DND-41 (cell line): Measurements from ENCODE around the gene FGFR2.

Experiments
- ATAC-seq: fragments of 200-7000 bp; cut with Tn5 transposase; 3 replicates; pipeline ENCODE4 v1.9.1; 2021; ENCODE audit warnings: low read depth; ENCODE audit not compliant: insufficient read depth
- DNase-seq: peaks from one replicate; pipeline ENCODE4 v3.0.0-alpha.2; 2020
- H2AFZ ChIP-seq: 2 replicates; pipeline ENCODE4 v1.6.0; 2012; ENCODE audit warnings: low read depth, low read length
- H3K27ac ChIP-seq: 2 replicates; pipeline ENCODE4 v1.5.1; 2012; ENCODE audit warnings: low read length, inconsistent platforms
- H3K27me3 ChIP-seq: fragments of 200-600 bp; sonication (generic); 2 replicates; pipeline ENCODE4 v1.6.0; 2012; ENCODE audit warnings: low read length, mild to moderate bottlenecking, inconsistent platforms; ENCODE audit not compliant: insufficient read depth, poor library complexity
- H3K36me3 ChIP-seq: 2 replicates; pipeline ENCODE4 v1.5.1; 2012; ENCODE audit warnings: low read length, inconsistent platforms; ENCODE audit not compliant: insufficient read depth
- H3K4me1 ChIP-seq: 2 replicates; pipeline ENCODE4 v1.5.1; 2012; ENCODE audit warnings: mild to moderate bottlenecking, low read length; ENCODE audit not compliant: insufficient read depth
- H3K4me2 ChIP-seq: 2 replicates; pipeline ENCODE4 v1.6.0; 2012; ENCODE audit warnings: mild to moderate bottlenecking, moderate library complexity, low read length, inconsistent platforms; ENCODE audit not compliant: insufficient read depth
- H3K4me3 ChIP-seq, 2 experiments: fragments of 200-600 bp in 1 of 2; shearing (Covaris generic) in 1 of 2; 2 replicates each; pipeline ENCODE4 v1.5.1; 2012 to 2016; ENCODE audit warnings: inconsistent platforms in 2 of 2, low read length in 2 of 2, mild to moderate bottlenecking in 2 of 2, low read depth in 1 of 2, moderate library complexity in 1 of 2
- H3K79me2 ChIP-seq: 2 replicates; pipeline ENCODE4 v1.6.0; 2012; ENCODE audit warnings: low read length, inconsistent platforms; ENCODE audit not compliant: insufficient read depth
- H3K9ac ChIP-seq: 2 replicates; pipeline ENCODE4 v1.6.0; 2012; ENCODE audit warnings: low read depth, mild to moderate bottlenecking, inconsistent platforms, low read length, moderate library complexity
- H3K9me3 ChIP-seq: 2 replicates; pipeline ENCODE4 v1.5.1; 2012; ENCODE audit warnings: low read length, moderate library complexity, mild to moderate bottlenecking, inconsistent platforms; ENCODE audit not compliant: insufficient read depth, severe bottlenecking
- H4K20me1 ChIP-seq: 2 replicates; pipeline ENCODE4 v1.6.0; 2012; ENCODE audit warnings: low read length; ENCODE audit not compliant: insufficient read depth
- CTCF ChIP-seq: IDR thresholded peaks from 2 replicates; pipeline ENCODE4 v1.5.1; 2012; ENCODE audit warnings: borderline replicate concordance, low read length, moderate library complexity, mild to moderate bottlenecking; ENCODE audit not compliant: poor library complexity, severe bottlenecking; ENCODE audit errors: extremely low read depth
- EZH2 ChIP-seq: IDR thresholded peaks from 3 replicates; pipeline ENCODE4 v1.6.1; 2012; ENCODE audit warnings: borderline replicate concordance, low read depth, mild to moderate bottlenecking, moderate library complexity, low read length, inconsistent platforms; ENCODE audit not compliant: severe bottlenecking

FGFR2 gene

GRCh38 chr10:121526135-121526790, 72.0 kb downstream of the FGFR2 start:
- DNase-seq, result no peak
- no peaks in the 10 kb centered on the region for H4K20me1 ChIP-seq
- no peak overlapping the region for H3K4me2 ChIP-seq
- no peaks in the 10 kb centered on the region for H3K79me2 ChIP-seq
- H3K36me3 ChIP-seq, result no peaks in the 10 kb centered on the region
- no peak for ATAC-seq
- H3K27me3 ChIP-seq, result no peaks in the 10 kb centered on the region
- H3K9ac ChIP-seq, result no peak overlapping the region
- H2AFZ ChIP-seq, result no peak overlapping the region
- no peaks in the 10 kb centered on the region for H3K4me1 ChIP-seq
- no peak overlapping the region for H3K4me3 ChIP-seq
- H3K9me3 ChIP-seq, result no peaks in the 10 kb centered on the region
- H3K27ac ChIP-seq, result no peak overlapping the region
- TF ChIP-seq CTCF (no peak), EZH2 (no peak)

GRCh38 chr10:121525251-121526134, 72.8 kb downstream of the FGFR2 start:
- Histone ChIP-seq H3K79me2 (no peaks in the 10 kb centered on the region), H3K4me2 (no peak overlapping the region), H3K27ac (no peak overlapping the region), H3K9ac (no peak overlapping the region), H3K4me1 (no peaks in the 10 kb centered on the region), H3K36me3 (no peaks in the 10 kb centered on the region), H2AFZ (no peak overlapping the region), H4K20me1 (no peaks in the 10 kb centered on the region), H3K9me3 (no peaks in the 10 kb centered on the region), H3K4me3 (no peak overlapping the region), H3K27me3 (no peaks in the 10 kb centered on the region)
- DNase-seq (no peak), ATAC-seq (no peak)
- TF ChIP-seq EZH2 (no peak), CTCF (no peak)

GRCh38 chr10:121524157-121524817, 74.0 kb downstream of the FGFR2 start:
- Histone ChIP-seq H3K36me3 (no peaks in the 10 kb centered on the region), H3K79me2 (no peaks in the 10 kb centered on the region), H3K27me3 (no peaks in the 10 kb centered on the region), H2AFZ (no peak overlapping the region), H3K27ac (no peak overlapping the region), H3K4me3 (no peak overlapping the region), H3K4me1 (no peaks in the 10 kb centered on the region), H3K4me2 (no peak overlapping the region), H3K9me3 (no peaks in the 10 kb centered on the region), H4K20me1 (no peaks in the 10 kb centered on the region), H3K9ac (no peak overlapping the region)
- TF ChIP-seq CTCF, result no peak
- TF ChIP-seq EZH2, result no peak
- no peak for ATAC-seq
- DNase-seq, result no peak
